Left colon (tissue), 2 donors: ENCODE data around the gene LARP6. TPM values are rescaled to one million over a fixed set of nuclear protein-coding genes. Genes with fewer than 3 reads are reported as not detected.
"Not testable (repeated sequence)": the region's sequence is repeated elsewhere in the genome, so short reads cannot be mapped to it uniquely, and the experiment has no call there.

Experiments used
- ATAC-seq: fragments of 200-7000 bp; cut with Tn5 transposase; one replicate; pipeline ENCODE4 v1.9.1; 2020; ENCODE audit warnings: mild to moderate bottlenecking, moderate library complexity
- DNase-seq, 2 donors: peaks; one replicate each; pipeline ENCODE4 v3.0.0-alpha.2; 2020
- intact Hi-C, 2 donors: fragments of 100-400 bp; cut with DNase I in 1 of 2; cut with micrococcal nuclease in 1 of 2; formaldehyde crosslinking; loops; one replicate each; pipeline versions ENCODE4 v1.11.2 to v1.14.0; 2022; cut with DNase I, micrococcal nuclease
- total RNA-seq, 2 donors: library from RNA; stranded (reverse); fragmentation: NEBNext Ultra II Directional; extraction: Animal tissue kit (Norgen Biotek cat#: 25700); gene quantifications; one replicate each; pipeline ENCODE4 v1.2.1, GENCODE V29; 2021
- donor health status: DM: no; HTN: no; CAD: no.
- donor health status: DM: yes; HTN: yes; CAD: no.

LARP6 gene
- total RNA-seq, 2 donors from 2014 or later, result 1.5 to 3.9 TPM

GRCh38 chr15:70863450-70864218 lies 9.7 kb upstream of the LARP6 start:
- ATAC-seq (no peak), DNase-seq (no peak)
- intact Hi-C loops, result no loop called here

- DNase-seq, result no peak
- ATAC-seq, result no peak
- intact Hi-C loops, result no loop called here
Observed at GRCh38 chr15:70859998-70860397, 6.0 kb upstream of the LARP6 start.

DNA sequence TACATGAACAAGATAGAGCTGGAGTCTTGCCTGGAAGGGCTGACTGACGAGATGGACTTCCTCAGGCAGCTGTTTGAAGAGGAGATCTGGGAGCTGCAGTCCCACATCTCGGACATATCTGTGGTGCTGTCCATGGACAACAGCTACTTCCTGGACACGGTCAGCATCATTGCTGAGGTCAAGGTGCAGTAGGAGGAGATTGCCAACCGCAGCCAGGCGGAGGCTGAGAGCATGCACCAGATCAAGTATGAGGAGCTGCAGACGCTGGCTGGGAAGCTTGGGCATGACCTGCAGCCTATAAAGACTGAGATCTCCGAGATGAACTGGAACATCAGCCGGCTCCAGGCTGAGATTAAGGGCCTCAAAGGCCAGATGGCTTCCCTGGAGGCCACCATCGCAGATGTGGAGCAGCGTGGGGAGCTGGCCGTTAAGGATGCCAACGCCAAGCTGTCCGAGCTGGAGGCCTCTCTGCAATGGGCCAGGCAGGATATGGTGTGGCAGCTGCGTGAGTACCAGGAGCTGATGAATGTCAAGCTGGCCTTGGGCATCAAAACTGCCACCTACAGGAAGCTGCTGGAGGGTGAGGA lies 5.5 kb upstream of the LARP6 start:
- no peak for ATAC-seq
- intact Hi-C loops, result no loop called here
- no peak for DNase-seq

GRCh38 chr15:70858614-70859321 lies 4.8 kb upstream of the LARP6 start:
- DNase-seq, ATAC-seq, intact Hi-C loops: not testable (repeated sequence)

GRCh38 chr15:70857562-70858285 lies 3.8 kb upstream of the LARP6 start:
- ATAC-seq (no peak), DNase-seq (no peak)
- intact Hi-C loops, result no loop called here

DNA sequence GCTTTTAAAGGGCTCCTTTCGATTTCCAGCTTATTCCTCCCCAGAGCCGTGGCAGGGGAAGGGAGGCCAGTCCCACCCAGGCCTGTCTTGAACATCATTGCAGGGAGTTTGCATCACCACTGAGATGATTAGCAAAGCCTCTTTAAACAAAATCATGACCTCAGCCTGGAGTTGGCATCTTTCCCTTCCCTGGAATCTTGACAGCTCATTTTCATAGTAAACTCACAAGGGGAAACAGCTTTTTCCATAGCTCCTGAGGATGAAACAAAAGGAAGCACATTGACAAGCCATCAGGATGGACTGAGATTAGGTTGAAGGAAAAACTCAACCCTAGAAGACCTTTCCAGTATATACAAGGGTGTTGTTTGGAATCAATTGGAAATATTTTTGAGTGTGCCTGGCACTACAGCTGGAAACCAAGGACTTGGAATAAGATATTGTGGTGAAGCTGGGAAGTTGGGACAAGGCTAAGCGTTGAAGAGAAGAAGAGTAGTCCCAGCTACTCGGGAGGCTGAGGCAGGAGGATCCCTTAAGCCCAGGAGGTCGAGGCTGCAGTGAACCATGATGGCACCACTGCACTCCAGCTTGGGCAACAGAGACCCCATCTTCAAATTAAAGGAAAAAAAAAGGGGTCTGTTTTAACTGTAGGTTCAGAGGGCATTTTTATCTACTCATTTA lies 3.1 kb upstream of the LARP6 start:
- ATAC-seq, result no peak
- intact Hi-C loops, result no loop called here
- peak in 1 of 2 donors; percentile 55 for DNase-seq

GRCh38 chr15:70856177-70856883 lies 2.4 kb upstream of the LARP6 start:
- DNase-seq (no peak), ATAC-seq (no peak)
- intact Hi-C loops, result no loop called here

DNA sequence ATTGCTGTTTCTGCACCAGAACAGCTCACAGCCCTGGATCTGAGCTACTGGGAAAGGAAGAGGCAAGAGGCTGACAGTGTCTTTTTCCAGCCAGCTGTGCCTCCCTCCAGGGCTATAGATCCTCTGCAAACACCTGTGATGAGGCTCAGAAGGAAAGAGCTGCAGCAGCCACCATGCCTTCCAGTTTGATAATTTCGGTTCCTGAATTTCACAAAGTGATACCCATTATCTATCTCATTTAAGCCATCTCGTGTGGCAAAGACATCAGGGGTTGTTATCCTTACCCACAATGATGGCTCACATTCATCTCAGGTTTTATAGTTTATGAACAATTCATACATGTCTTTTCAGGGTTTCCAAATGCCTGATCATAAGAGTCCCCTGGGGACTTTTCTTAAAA lies 1.8 kb upstream of the LARP6 start:
- no peak for DNase-seq
- intact Hi-C loops, result no loop called here
- no peak for ATAC-seq

DNA sequence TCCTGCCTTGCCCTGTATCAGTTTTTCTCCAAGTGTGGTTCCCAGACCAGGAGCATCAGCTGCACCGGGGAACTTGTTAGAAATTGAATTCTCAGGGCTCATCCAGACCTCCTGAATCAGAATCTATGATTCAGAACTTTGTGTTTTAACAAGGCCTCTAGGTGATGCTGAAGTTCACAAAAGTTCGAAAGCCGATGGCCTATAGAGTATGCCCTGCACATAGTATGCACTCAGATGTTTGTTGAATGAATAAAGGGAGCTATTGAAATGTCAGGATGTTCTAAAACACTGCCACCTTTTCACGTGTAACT lies 664 bp upstream of the LARP6 start:
- intact Hi-C loops, result no loop called here
- no peak for ATAC-seq
- DNase-seq, result no peak

DNA sequence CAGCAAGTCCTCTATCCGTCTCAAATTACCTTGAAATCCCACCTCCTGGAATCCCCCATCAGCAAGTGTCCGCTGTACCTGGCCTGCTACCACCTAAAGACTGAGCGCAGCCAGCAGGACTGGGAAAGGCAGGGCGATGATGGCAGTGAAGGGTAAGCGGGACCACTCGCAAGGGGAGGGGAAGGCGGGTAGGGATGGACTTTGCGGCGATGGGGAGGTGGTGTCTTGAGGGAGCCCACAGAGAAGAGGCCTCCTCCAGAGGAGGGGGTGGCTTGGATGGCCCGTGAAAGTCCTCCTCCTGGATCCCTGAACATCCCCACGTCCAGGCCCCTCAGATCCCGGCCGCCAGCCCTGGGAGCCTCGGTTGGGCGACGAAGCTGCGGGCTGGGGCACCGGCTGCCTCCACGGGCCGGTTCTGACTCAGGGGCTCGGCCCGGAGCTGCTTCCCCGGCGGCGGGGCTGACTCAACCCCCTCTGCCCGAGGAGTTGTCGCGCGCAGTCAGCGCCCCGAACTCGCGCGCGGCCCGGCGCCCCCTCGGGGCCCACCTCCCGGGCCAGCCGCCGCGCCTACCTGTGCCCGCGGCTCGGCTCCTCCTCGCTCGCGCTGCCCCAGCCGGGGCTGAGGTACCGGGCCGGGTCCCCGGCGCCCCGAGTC lies 512 bp downstream of the LARP6 start:
- intact Hi-C loops, result no loop called here
- ATAC-seq (peak; percentile 26), DNase-seq (no peak)

DNA sequence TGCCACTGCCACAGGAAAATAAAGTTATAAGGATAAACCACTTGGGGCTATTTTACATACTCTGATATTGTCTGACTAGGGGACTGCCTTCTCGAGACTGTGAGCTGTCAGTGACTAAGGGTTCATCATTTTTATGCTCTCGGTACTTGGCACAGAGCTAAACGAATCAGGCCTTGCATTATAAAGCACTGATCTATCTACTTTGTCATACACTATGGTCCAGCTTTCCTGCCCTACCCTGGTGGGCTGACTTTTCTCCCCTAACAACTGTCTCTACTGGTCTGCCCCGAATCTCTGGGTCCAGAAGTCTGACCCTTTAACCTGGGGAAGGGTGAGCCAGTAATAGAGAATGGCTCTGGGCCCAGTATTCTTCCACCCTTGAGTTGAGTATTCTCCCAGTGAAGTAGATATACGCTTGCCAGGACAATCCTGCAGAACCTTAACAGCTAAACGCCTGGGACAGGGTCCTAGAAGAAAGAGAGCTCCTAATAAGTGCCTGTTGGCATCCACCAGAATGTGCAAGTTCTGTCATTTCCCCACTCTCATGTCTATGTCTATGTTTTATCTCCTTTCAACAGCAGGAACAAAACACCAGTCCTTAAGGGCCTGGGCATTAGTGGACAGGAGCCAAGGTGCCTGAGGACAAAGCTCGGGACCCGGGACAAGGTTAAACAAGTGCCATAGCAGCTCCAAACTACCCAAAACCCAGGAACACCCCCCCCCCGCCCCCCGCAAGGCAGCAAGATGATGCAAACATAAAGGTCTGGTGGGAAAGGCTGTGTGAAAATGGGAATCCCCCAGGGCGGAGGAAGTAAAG lies 1.2 kb downstream of the LARP6 start:
- intact Hi-C loops, result no loop called here
- no peak for DNase-seq
- ATAC-seq, result no peak

- intact Hi-C loops, result no loop called here
- no peak for ATAC-seq
- no peak for DNase-seq
Observed at GRCh38 chr15:70851889-70852288, 2.1 kb downstream of the LARP6 start.

DNA sequence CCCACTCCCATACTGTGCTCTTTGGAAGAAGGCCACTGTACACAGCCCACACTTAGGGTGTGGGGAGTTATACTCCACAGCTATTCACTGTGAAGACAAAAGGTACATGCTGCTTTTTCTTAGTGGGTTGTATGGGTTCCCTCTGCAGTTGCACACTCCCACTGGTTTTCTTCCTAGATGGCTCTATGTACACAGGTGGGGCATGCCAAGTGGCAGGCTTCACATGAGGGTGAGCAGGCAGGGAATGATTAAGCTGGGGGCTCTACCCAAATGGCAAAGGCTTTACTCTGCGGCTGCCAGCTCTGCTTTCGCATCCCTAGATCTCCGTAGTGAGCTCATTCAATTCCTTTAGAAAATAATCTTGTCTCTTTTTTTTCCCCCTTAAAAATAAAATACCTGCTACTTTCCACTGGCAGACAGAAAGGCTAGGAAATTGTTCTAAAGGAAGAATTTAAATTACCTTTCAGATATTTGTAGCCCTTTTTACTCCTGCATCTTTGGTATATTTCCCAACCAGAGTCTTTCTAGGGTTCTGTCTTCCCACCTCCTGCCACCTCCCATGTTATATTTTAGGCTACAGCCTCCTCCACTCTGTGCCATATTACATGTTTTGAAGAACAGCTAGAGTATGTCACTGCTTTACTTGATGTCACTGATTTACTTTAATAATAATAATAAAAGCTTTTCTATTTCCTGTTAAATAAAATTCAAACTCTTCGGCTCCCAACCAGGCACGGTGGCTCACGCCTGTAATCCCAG lies 8.2 kb downstream of the LARP6 start:
- intact Hi-C loops, result no loop called here
- DNase-seq, result no peak
- no peak for ATAC-seq

DNA sequence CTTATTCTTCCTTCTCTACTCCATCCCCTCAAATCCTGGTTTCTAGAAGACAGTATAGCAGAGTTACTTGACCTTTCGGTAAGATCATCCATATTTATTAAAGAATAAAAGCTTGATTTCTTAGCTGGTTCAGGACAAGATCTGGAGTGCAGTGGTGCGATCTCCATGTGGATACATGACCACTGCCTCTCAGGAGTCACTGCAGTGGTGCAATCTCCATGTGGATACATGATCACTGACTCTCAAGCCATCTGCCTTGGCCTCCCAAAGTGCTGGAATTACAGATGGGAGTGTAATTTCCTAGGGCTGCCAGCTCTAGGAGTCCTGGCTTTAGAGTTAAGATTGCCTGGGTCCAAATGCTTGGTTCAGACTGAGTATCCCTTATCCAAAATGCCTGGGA lies 16.5 kb downstream of the LARP6 start:
- no peak for DNase-seq
- intact Hi-C loops, result no loop called here
- no peak for ATAC-seq

GRCh38 chr15:70835841-70836240 lies 18.1 kb downstream of the LARP6 start:
- DNase-seq, result no peak
- intact Hi-C loops, result no loop called here
- ATAC-seq, result no peak

GRCh38 chr15:70835415-70835814 lies 18.5 kb downstream of the LARP6 start:
- DNase-seq (no peak), ATAC-seq (no peak)
- intact Hi-C loops, result no loop called here

GRCh38 chr15:70834999-70835398 lies 19.0 kb downstream of the LARP6 start:
- intact Hi-C loops, result no loop called here
- DNase-seq, result no peak
- ATAC-seq, result no peak
